GM21529 (cell line): ENCODE data around the gene CDC42EP5.
"Not testable (repeated sequence)": the region's sequence is repeated elsewhere in the genome, so short reads cannot be mapped to it uniquely, and the experiment has no call there.

Source experiments
- ATAC-seq: cut with Tn5 transposase; IDR thresholded peaks from one replicate; pipeline ENCODE4 v1.9.1; 2021; ENCODE audit not compliant: unreplicated experiment

The CDC42EP5 gene

GRCh38 chr19:54473071-54473891 is at the start of gene CDC42EP5:
TSS of gene CDC42EP5 (minus strand) at chr19:54473296. CDS start at chr19:54465547, 7,749 bp downstream.
- ATAC-seq: no peak

- no peak for ATAC-seq
Observed at GRCh38 chr19:54521860-54522513, 48.9 kb upstream of the CDC42EP5 start.

GRCh38 chr19:54521022-54521859 is 48.1 kb upstream of the CDC42EP5 start:
- no peak for ATAC-seq

- ATAC-seq: peak; percentile 63
Observed at GRCh38 chr19:54518844-54519243, 45.7 kb upstream of the CDC42EP5 start.

- ATAC-seq: no peak
Observed at GRCh38 chr19:54517483-54517882, 44.4 kb upstream of the CDC42EP5 start.

- ATAC-seq: no peak
Observed at GRCh38 chr19:54515156-54515555, 42.1 kb upstream of the CDC42EP5 start.

- not testable (repeated sequence) for ATAC-seq
Observed at GRCh38 chr19:54509200-54509940, 36.3 kb upstream of the CDC42EP5 start.

- not testable (repeated sequence) for ATAC-seq
Observed at GRCh38 chr19:54508487-54508886, 35.4 kb upstream of the CDC42EP5 start.

GRCh38 chr19:54507824-54508223 is 34.7 kb upstream of the CDC42EP5 start:
- no peak for ATAC-seq

- not testable (repeated sequence) for ATAC-seq
Observed at GRCh38 chr19:54507038-54507717, 34.1 kb upstream of the CDC42EP5 start.

GRCh38 chr19:54506079-54506478 is 33.0 kb upstream of the CDC42EP5 start:
- ATAC-seq: no peak

GRCh38 chr19:54505542-54505941 is 32.4 kb upstream of the CDC42EP5 start:
- not testable (repeated sequence) for ATAC-seq

- ATAC-seq: no peak
Observed at GRCh38 chr19:54502518-54503048, 29.5 kb upstream of the CDC42EP5 start, which contains the start of gene LAIR2. TSS of gene LAIR2 (plus strand) at chr19:54502831. CDS start at chr19:54502919, 88 bp downstream.

- ATAC-seq: not testable (repeated sequence)
Observed at GRCh38 chr19:54498451-54498772, 25.3 kb upstream of the CDC42EP5 start.

GRCh38 chr19:54497747-54498450 is 24.8 kb upstream of the CDC42EP5 start:
- not testable (repeated sequence) for ATAC-seq

- not testable (repeated sequence) for ATAC-seq
Observed at GRCh38 chr19:54495284-54495683, 22.2 kb upstream of the CDC42EP5 start.

- ATAC-seq: no peak
Observed at GRCh38 chr19:54493967-54494585, 21.0 kb upstream of the CDC42EP5 start.

GRCh38 chr19:54493056-54493455 is 20.0 kb upstream of the CDC42EP5 start:
- not testable (repeated sequence) for ATAC-seq

GRCh38 chr19:54492568-54492967 is 19.5 kb upstream of the CDC42EP5 start:
- no peak for ATAC-seq
